IMR-90 (cell line): ENCODE results near the gene TBC1D24.
"Not testable (repeated sequence)": the region's sequence is repeated elsewhere in the genome, so short reads cannot be mapped to it uniquely, and the experiment has no call there.

Experiments
- RCOR1 ChIP-seq: IDR thresholded peaks from 2 replicates; pipeline ENCODE4 v1.6.1; 2012; ENCODE audit warnings: mild to moderate bottlenecking, low read length, improper control_type of control experiment; ENCODE audit not compliant: insufficient replicate concordance
- TF ChIP-seq, protein P1 (sequence below): conservative IDR thresholded peaks from 2 replicates; pipeline ENCODE4 v1.5.1; 2012; ENCODE audit warnings: mild to moderate bottlenecking, low read depth, low read length, improper control_type of control experiment

DNA sequence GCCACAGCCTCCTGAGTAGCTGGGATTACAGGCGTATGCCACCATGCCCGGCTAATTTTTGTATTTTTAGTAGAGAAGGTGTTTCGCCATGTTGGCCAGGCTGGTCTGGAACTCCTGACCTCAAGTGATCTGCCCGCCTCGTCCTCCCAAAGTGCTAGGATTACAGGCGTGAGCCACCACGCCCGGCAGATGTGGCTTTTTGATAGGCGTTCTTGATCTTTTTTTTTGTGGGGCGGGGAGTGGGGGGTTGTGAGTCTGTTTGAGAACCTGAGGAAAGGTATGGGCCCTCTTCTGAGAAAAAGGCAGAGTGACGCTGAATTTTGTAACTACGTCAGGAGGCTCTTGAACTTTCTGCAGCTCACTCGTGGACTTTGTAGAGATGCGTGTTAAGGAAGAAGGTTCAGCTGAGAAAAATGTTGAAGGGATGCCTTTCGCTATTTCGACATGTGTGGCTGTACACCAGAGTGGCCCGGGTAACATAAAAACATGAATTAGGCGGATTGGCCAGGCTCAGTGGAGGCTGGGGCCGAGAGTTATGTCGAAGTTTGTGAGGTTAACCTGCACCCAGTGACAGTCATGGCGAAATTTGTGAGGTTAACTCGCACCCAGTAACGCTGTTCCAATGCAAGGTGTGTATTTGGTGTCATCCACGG lies 64.4 kb downstream of the TBC1D24 start:
- TF ChIP-seq, protein P1, sequence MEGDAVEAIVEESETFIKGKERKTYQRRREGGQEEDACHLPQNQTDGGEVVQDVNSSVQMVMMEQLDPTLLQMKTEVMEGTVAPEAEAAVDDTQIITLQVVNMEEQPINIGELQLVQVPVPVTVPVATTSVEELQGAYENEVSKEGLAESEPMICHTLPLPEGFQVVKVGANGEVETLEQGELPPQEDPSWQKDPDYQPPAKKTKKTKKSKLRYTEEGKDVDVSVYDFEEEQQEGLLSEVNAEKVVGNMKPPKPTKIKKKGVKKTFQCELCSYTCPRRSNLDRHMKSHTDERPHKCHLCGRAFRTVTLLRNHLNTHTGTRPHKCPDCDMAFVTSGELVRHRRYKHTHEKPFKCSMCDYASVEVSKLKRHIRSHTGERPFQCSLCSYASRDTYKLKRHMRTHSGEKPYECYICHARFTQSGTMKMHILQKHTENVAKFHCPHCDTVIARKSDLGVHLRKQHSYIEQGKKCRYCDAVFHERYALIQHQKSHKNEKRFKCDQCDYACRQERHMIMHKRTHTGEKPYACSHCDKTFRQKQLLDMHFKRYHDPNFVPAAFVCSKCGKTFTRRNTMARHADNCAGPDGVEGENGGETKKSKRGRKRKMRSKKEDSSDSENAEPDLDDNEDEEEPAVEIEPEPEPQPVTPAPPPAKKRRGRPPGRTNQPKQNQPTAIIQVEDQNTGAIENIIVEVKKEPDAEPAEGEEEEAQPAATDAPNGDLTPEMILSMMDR, result not testable (repeated sequence)
- TF ChIP-seq RCOR1, result not testable (repeated sequence)
